H1 (cell line): Measurements from ENCODE around the gene DSP. TPM values are rescaled to one million over a fixed set of nuclear protein-coding genes. Genes with fewer than 3 reads are reported as not detected.

Experiments
- CTCF ChIA-PET: fragments of 300-600 bp; sonication (Branson Sonifier 250); formaldehyde crosslinking; loops from one replicate; lab custom pipeline; 2021; ENCODE audit not compliant: partially characterized antibody; lab: Charles Lee
- POLR2A ChIA-PET: fragments of 300-600 bp; sonication (Branson Sonifier 250); formaldehyde crosslinking; loops from one replicate; lab custom pipeline; 2021; ENCODE audit warnings: inconsistent platforms; ENCODE audit not compliant: partially characterized antibody; lab: Charles Lee
- DNase-seq, 2 experiments: peaks; one replicate each; pipeline versions ENCODE4 v3.0.0 to v3.0.0-alpha.2; 2010 to 2022; ENCODE audit warnings: low spot score in 2 of 2, low read depth in 1 of 2, mixed read lengths in 1 of 2
- FAIRE-seq: peaks from 2 replicates; lab custom pipeline; 2011; peaks lifted over from hg19 to GRCh38; lab: Jason Lieb, UNC
- H2AFZ ChIP-seq: 2 replicates; pipeline ENCODE4 v1.8.1; 2012; ENCODE audit warnings: low read length, inconsistent platforms
- H2AK5ac ChIP-seq: 2 replicates; pipeline ENCODE4 v1.6.1; 2013; ENCODE audit warnings: low read depth, low read length
- H2BK120ac ChIP-seq: replicated peaks from 2 replicates; pipeline ENCODE3; 2013; ENCODE audit warnings: low read depth, low read length, inconsistent platforms
- H2BK12ac ChIP-seq: 2 replicates; pipeline ENCODE4 v1.6.1; 2013; ENCODE audit warnings: low read depth, low read length
- H2BK15ac ChIP-seq: 2 replicates; pipeline ENCODE4 v1.6.1; 2013; ENCODE audit warnings: low read length
- H2BK20ac ChIP-seq: 2 replicates; pipeline ENCODE4 v1.6.1; 2013; ENCODE audit warnings: low read length
- H2BK5ac ChIP-seq: 2 replicates; pipeline ENCODE4 v1.6.1; 2013; ENCODE audit warnings: low read depth, low read length
- H3K14ac ChIP-seq: 2 replicates; pipeline ENCODE4 v1.6.1; 2013; ENCODE audit warnings: inconsistent platforms; ENCODE audit not compliant: insufficient read length
- H3K18ac ChIP-seq: 2 replicates; pipeline ENCODE4 v1.6.1; 2013; ENCODE audit warnings: low read length; ENCODE audit errors: extremely low read depth
- H3K23ac ChIP-seq: 2 replicates; pipeline ENCODE4 v1.6.1; 2013; ENCODE audit warnings: inconsistent platforms; ENCODE audit not compliant: insufficient read length
- H3K23me2 ChIP-seq: 2 replicates; pipeline ENCODE4 v1.6.1; 2013; ENCODE audit warnings: low read depth, low read length
- H3K27ac ChIP-seq: 2 replicates; pipeline ENCODE4 v1.6.1; 2011; ENCODE audit warnings: low read depth, low read length, inconsistent platforms
- H3K27me3 ChIP-seq, 4 experiments: replicated peaks in 1 of 4; 1 replicate in 1 of 4; 2 replicates in 3 of 4; pipeline versions ENCODE4 v1.6.1 to v1.8.1; 2011 to 2013; ENCODE audit warnings: low read length in 3 of 4, mild to moderate bottlenecking in 3 of 4, inconsistent platforms in 2 of 4, mixed read lengths in 2 of 4, moderate library complexity in 1 of 4; ENCODE audit not compliant: control insufficient read depth in 3 of 4, insufficient read depth in 3 of 4; ENCODE audit errors: extremely low read depth in 1 of 4
- H3K36me3 ChIP-seq, 4 experiments: 2 replicates each; pipeline versions ENCODE4 v1.6.1 to v1.8.1; 2011 to 2013; ENCODE audit warnings: mild to moderate bottlenecking in 4 of 4, low read length in 3 of 4, moderate library complexity in 2 of 4, control low read depth in 1 of 4, inconsistent platforms in 1 of 4; ENCODE audit not compliant: insufficient read depth in 4 of 4, control insufficient read depth in 2 of 4
- H3K4ac ChIP-seq: replicated peaks from 2 replicates; pipeline ENCODE3; 2013; ENCODE audit warnings: low read length, low read depth, mixed read lengths, inconsistent platforms; ENCODE audit not compliant: insufficient read length
- H3K4me1 ChIP-seq, 4 experiments: replicated peaks in 1 of 4; 1 replicate in 1 of 4; 2 replicates in 3 of 4; pipeline versions ENCODE4 v1.6.1 to v1.8.1; 2011 to 2013; ENCODE audit warnings: low read length in 3 of 4, inconsistent platforms in 2 of 4, mixed read lengths in 1 of 4; ENCODE audit not compliant: insufficient read depth in 4 of 4, control insufficient read depth in 3 of 4
- H3K4me2 ChIP-seq, 2 experiments: 2 replicates each; pipeline versions ENCODE4 v1.6.1 to v1.8.1; 2011 to 2013; ENCODE audit warnings: low read depth in 2 of 2, low read length in 2 of 2, control low read depth in 1 of 2, inconsistent platforms in 1 of 2, mild to moderate bottlenecking in 1 of 2; ENCODE audit not compliant: insufficient read depth in 1 of 2
- H3K4me3 ChIP-seq, 4 experiments: fragments of 200-600, 300-600 bp in 1 of 4; sonication (generic), shearing (Covaris generic), sonication (Bioruptor Twin) in 1 of 4; 2 replicates each; pipeline versions ENCODE4 v1.5.1 to v1.8.1; 2011 to 2016; ENCODE audit warnings: low read length in 4 of 4, low read depth in 3 of 4, control low read depth in 2 of 4, inconsistent platforms in 2 of 4, mild to moderate bottlenecking in 2 of 4, mixed read lengths in 1 of 4, moderate library complexity in 1 of 4; ENCODE audit not compliant: insufficient read depth in 2 of 4; ENCODE audit errors: extremely low read depth in 1 of 4
- H3K56ac ChIP-seq: replicated peaks from 2 replicates; pipeline ENCODE3; 2013; ENCODE audit warnings: low read depth, mild to moderate bottlenecking, mixed read lengths, low read length, inconsistent platforms; ENCODE audit not compliant: insufficient read length
- H3K79me1 ChIP-seq: 2 replicates; pipeline ENCODE4 v1.6.1; 2013; ENCODE audit warnings: low read depth, low read length, control low read depth
- H3K79me2 ChIP-seq, 2 experiments: 2 replicates each; pipeline versions ENCODE4 v1.6.1 to v1.8.1; 2012 to 2013; ENCODE audit warnings: low read length in 2 of 2, mild to moderate bottlenecking in 2 of 2, inconsistent platforms in 1 of 2; ENCODE audit not compliant: insufficient read depth in 2 of 2, control insufficient read depth in 1 of 2
- H3K9ac ChIP-seq, 4 experiments: replicated peaks in 1 of 4; 1 replicate in 1 of 4; 2 replicates in 3 of 4; pipeline versions ENCODE4 v1.6.1 to v1.8.1; 2011 to 2013; ENCODE audit warnings: low read depth in 3 of 4, low read length in 3 of 4, control low read depth in 2 of 4, mild to moderate bottlenecking in 2 of 4, moderate library complexity in 2 of 4, inconsistent platforms in 1 of 4; ENCODE audit errors: extremely low read depth in 1 of 4
- H3K9me3 ChIP-seq, 2 experiments: 2 replicates each; pipeline versions ENCODE4 v1.6.1 to v1.8.1; 2012 to 2013; ENCODE audit warnings: mild to moderate bottlenecking in 2 of 2, moderate library complexity in 2 of 2, control low read depth in 1 of 2, inconsistent platforms in 1 of 2, low read depth in 1 of 2, low read length in 1 of 2, mixed read lengths in 1 of 2; ENCODE audit not compliant: insufficient read depth in 2 of 2
- H4K20me1 ChIP-seq, 2 experiments: replicated peaks in 1 of 2; 2 replicates each; pipeline versions ENCODE3 to v1.8.1; 2011 to 2013; ENCODE audit warnings: inconsistent platforms in 2 of 2, low read length in 2 of 2, mild to moderate bottlenecking in 1 of 2; ENCODE audit not compliant: insufficient read depth in 2 of 2, control insufficient read depth in 1 of 2
- H4K5ac ChIP-seq: 2 replicates; pipeline ENCODE4 v1.6.1; 2013; ENCODE audit warnings: low read length, low read depth, mixed read lengths, inconsistent platforms; ENCODE audit not compliant: insufficient read length
- H4K8ac ChIP-seq: 2 replicates; pipeline ENCODE4 v1.8.0; 2013; ENCODE audit warnings: mild to moderate bottlenecking, moderate library complexity, low read length, inconsistent platforms; ENCODE audit not compliant: insufficient read depth; ENCODE audit errors: extremely low read depth
- H4K91ac ChIP-seq: replicated peaks from 2 replicates; pipeline ENCODE3; 2013; ENCODE audit warnings: low read length, mixed read lengths, inconsistent platforms; ENCODE audit not compliant: insufficient read length
- CREB1 ChIP-seq: IDR thresholded peaks from 2 replicates; pipeline ENCODE4 v1.6.1; 2012; ENCODE audit warnings: inconsistent platforms
- FOSL1 ChIP-seq: IDR thresholded peaks from 2 replicates; pipeline ENCODE4 v1.6.1; 2011; ENCODE audit warnings: mild to moderate bottlenecking, low read depth, low read length, moderate library complexity; ENCODE audit not compliant: insufficient read depth
- POLR2A ChIP-seq, 2 experiments: IDR thresholded peaks; 1 replicate in 1 of 2; 2 replicates in 1 of 2; pipeline ENCODE4 v1.6.1; 2011; ENCODE audit warnings: low read depth in 2 of 2, low read length in 2 of 2, mild to moderate bottlenecking in 2 of 2; ENCODE audit errors: control extremely low read depth in 1 of 2
- POU5F1 ChIP-seq: IDR thresholded peaks from 2 replicates; pipeline ENCODE4 v1.6.1; 2011; ENCODE audit warnings: low read depth, mild to moderate bottlenecking, low read length, moderate library complexity
- RBBP5 ChIP-seq: IDR thresholded peaks from 2 replicates; pipeline ENCODE4 v1.7.1; 2012; ENCODE audit warnings: low read depth, mild to moderate bottlenecking, inconsistent platforms, low read length, moderate library complexity, borderline replicate concordance
- RFX5 ChIP-seq: IDR thresholded peaks from 2 replicates; pipeline ENCODE4 v1.6.1; 2011; ENCODE audit warnings: low read depth, low read length, improper control_type of control experiment, borderline replicate concordance
- SAP30 ChIP-seq: fragments of 300-600 bp; sonication (generic); IDR thresholded peaks from 2 replicates; pipeline ENCODE4 v1.7.1; 2012; ENCODE audit warnings: low read length, moderate library complexity, mild to moderate bottlenecking, inconsistent platforms; ENCODE audit not compliant: insufficient read depth, insufficient replicate concordance
- SIRT6 ChIP-seq: IDR thresholded peaks from one replicate; pipeline ENCODE4 v1.7.1; 2012; ENCODE audit warnings: low read length, inconsistent platforms
- YY1 ChIP-seq: IDR thresholded peaks from 2 replicates; pipeline ENCODE4 v1.6.1; 2011; ENCODE audit warnings: low read depth, mild to moderate bottlenecking, low read length
- WGBS, 2 experiments: shearing (Covaris generic) in 1 of 2; methylation state at CpG; one replicate each; pipeline versions ENCODE4 v1.1.6 to v1.1.7; 2013 to 2015; ENCODE audit warnings: low lambda C conversion rate in 2 of 2, mixed read lengths in 2 of 2, inconsistent platforms in 1 of 2, low coverage in 1 of 2, missing lambda C conversion rate in 1 of 2; ENCODE audit not compliant: insufficient replicate concordance in 2 of 2, insufficient coverage in 1 of 2, insufficient read length in 1 of 2; ENCODE audit errors: extremely low coverage in 1 of 2, missing lambda C conversion rate in 1 of 2; 5-methylcytosine and 5-hydroxymethylcytosine counted together
- polyA plus RNA-seq, 7 experiments: library from polyadenylated mRNA; depleted of rRNA in 3 of 7; stranded (reverse) in 5 of 7; unstranded in 2 of 7; fragments of >200 nt in 5 of 7; fragments of 200-250 nt in 2 of 7; gene quantifications; 1 replicate in 5 of 7; 2 replicates in 1 of 7; 4 replicates in 1 of 7; pipeline versions ENCODE4 v1.2.1 to v1.2.3, GENCODE V29; 2011 to 2013; ENCODE audit warnings: missing spikeins in 2 of 7, mixed read lengths in 2 of 7
- total RNA-seq: library from RNA; stranded (reverse); fragmentation: NEBNext Ultra II Directional; extraction: Animal tissue kit (Norgen Biotek cat#: 25700); gene quantifications from 2 replicates; pipeline ENCODE4 v1.2.1, GENCODE V29; 2021
- TF ChIP-seq, protein P1 (sequence below): IDR thresholded peaks from 2 replicates; pipeline ENCODE4 v1.6.1; 2011; ENCODE audit warnings: low read depth, mild to moderate bottlenecking, low read length; ENCODE audit not compliant: insufficient read depth

DSP gene
- total and polyA plus RNA-seq, 2 of the 8 experiments (the other 6 are each of a cell fraction or from before 2014, with no cell fraction given) = 14.3 to 48.5 TPM

DNA sequence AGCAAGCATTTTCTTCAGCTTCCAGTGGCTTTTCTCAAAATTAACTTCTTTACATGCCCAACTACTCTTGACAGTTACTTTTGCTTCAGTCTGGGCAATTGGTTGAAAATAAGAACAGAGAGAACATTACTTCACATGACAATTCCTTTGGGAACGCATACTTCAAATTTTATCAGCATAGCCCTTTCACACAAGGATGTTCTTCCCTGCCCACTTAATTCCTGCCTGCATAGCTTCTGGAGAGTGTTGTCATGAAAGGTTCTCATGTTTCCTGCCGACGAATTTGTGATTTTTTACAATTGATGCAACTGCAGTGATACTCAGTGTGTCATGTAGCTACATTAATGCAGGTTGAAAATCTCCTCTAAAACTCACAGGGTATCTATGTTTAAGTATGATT lies 26.6 kb downstream of the DSP start:
- H3K27me3 ChIP-seq = no peaks in the 10 kb centered on the region
- no peak overlapping the region for H2BK20ac ChIP-seq
- H3K4me1 ChIP-seq = no peaks in the 10 kb centered on the region
- H3K79me1 ChIP-seq = no peaks in the 10 kb centered on the region
- no peak overlapping the region for H2BK15ac ChIP-seq
- H3K23me2 ChIP-seq = no peaks in the 10 kb centered on the region
- WGBS, 2 experiments = 94% methylated on average over 3 of the region's 3 CpGs; no CpG with 5 or more reads in 1 of the 2 experiments
- H3K56ac ChIP-seq = no peak overlapping the region
- CTCF ChIA-PET = interaction anchor here (0.7 to 1.6 kb wide), 6 partner anchors 11 to 293 kb away, joined by 3 to 5 read pairs (median 4); no protein-coding TSS in a partner anchor
- peaks cover 24 to 83% (median 64%) of the 10 kb centered on the region in 4 experiments; a peak in 7 of 8 replicates for H3K36me3 ChIP-seq
- no peak overlapping the region for H2AK5ac ChIP-seq
- H3K23ac ChIP-seq = no peak overlapping the region
- DNase-seq (no peak), FAIRE-seq (no peak)
- no peaks in the 10 kb centered on the region for H3K79me2 ChIP-seq
- no peak overlapping the region for H3K27ac ChIP-seq
- H3K14ac ChIP-seq = no peak overlapping the region
- H4K8ac ChIP-seq = no peak overlapping the region
- H4K20me1 ChIP-seq = no peaks in the 10 kb centered on the region
- no peak overlapping the region for H3K4ac ChIP-seq
- H3K4me2 ChIP-seq = no peak overlapping the region
- H2BK5ac ChIP-seq = no peak overlapping the region
- no peak overlapping the region for H4K91ac ChIP-seq
- H3K4me3 ChIP-seq = no peak overlapping the region
- no peak overlapping the region for H2BK12ac ChIP-seq
- TF ChIP-seq SAP30 = no peak
- TF ChIP-seq FOSL1 = no peak
- no peak for TF ChIP-seq RFX5
- no peak for TF ChIP-seq CREB1
- TF ChIP-seq, protein P1, sequence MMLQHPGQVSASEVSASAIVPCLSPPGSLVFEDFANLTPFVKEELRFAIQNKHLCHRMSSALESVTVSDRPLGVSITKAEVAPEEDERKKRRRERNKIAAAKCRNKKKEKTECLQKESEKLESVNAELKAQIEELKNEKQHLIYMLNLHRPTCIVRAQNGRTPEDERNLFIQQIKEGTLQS = no peak
- no peak for TF ChIP-seq POLR2A (IDR thresholded peaks at IDR 0.05; ENCODE audit: control extremely low read depth in 1 of 2, low read depth in 2 of 2, low read length in 2 of 2)
- TF ChIP-seq YY1 = no peak
- no peak for TF ChIP-seq RBBP5
- no peak for TF ChIP-seq SIRT6
- TF ChIP-seq POU5F1 = no peak
- POLR2A ChIA-PET = interaction anchor here (1.4 kb wide), 1 partner anchor 11 kb away, joined by 3 read pairs; no protein-coding TSS in a partner anchor
- H4K5ac ChIP-seq = no peak overlapping the region
- no peak overlapping the region for H2BK120ac ChIP-seq
- no peak overlapping the region for H3K9ac ChIP-seq
- H3K18ac ChIP-seq = no peak overlapping the region
- H3K9me3 ChIP-seq = no peaks in the 10 kb centered on the region
- H2AFZ ChIP-seq = no peak overlapping the region
